ENCODE results near the gene POU6F1. TPM values are rescaled to one million over a fixed set of nuclear protein-coding genes. Genes with fewer than 3 reads are reported as not detected.

The POU6F1 gene
- total RNA-seq, 1 donor from 2014 or later: 16.5 TPM

GRCh38 chr12:51196547-51196946 is 21.3 kb downstream of the POU6F1 start:
- Histone ChIP-seq H3K9me3 (no peaks in the 10 kb centered on the region), H3K27me3 (no peaks in the 10 kb centered on the region), H3K27ac (no peak overlapping the region), H3K36me3 (peaks cover 0 to 9% of the 10 kb centered on the region in 2 donors), H3K4me1 (no peaks in the 10 kb centered on the region), H3K4me3 (no peak overlapping the region)
- DNase-seq (ENCODE audit: extremely low spot score in 2 of 2): no peak
- intact Hi-C loops (cut with DNase I): no loop called here
- TF ChIP-seq CTCF (IDR thresholded peaks at IDR 0.05) (no peak), POLR2A (IDR thresholded peaks at IDR 0.05) (no peak), POLR2AphosphoS5 (IDR thresholded peaks at IDR 0.05; ENCODE audit: insufficient read depth in 1 of 2, low read depth in 1 of 2) (no peak)

- no peak overlapping the region for H3K4me3 ChIP-seq
- no peak for DNase-seq (ENCODE audit: extremely low spot score in 2 of 2)
- H3K36me3 ChIP-seq: peaks cover 0 to 14% of the 10 kb centered on the region in 2 donors
- no peaks in the 10 kb centered on the region for H3K9me3 ChIP-seq
- H3K27ac ChIP-seq: no peak overlapping the region
- TF ChIP-seq POLR2AphosphoS5 (IDR thresholded peaks at IDR 0.05; ENCODE audit: insufficient read depth in 1 of 2, low read depth in 1 of 2) (no peak), CTCF (IDR thresholded peaks at IDR 0.05) (no peak), POLR2A (IDR thresholded peaks at IDR 0.05) (no peak)
- intact Hi-C loops (cut with DNase I): no loop called here
- no peaks in the 10 kb centered on the region for H3K4me1 ChIP-seq
- H3K27me3 ChIP-seq: no peaks in the 10 kb centered on the region
Observed at GRCh38 chr12:51195841-51196240, 22.0 kb downstream of the POU6F1 start.

- no peak for DNase-seq (ENCODE audit: extremely low spot score in 2 of 2)
- no peak for TF ChIP-seq POLR2A (IDR thresholded peaks at IDR 0.05)
- TF ChIP-seq POLR2AphosphoS5 (IDR thresholded peaks at IDR 0.05; ENCODE audit: insufficient read depth in 1 of 2, low read depth in 1 of 2): no peak
- no peak overlapping the region for H3K27ac ChIP-seq
- intact Hi-C loops (cut with DNase I): no loop called here
- no peaks in the 10 kb centered on the region for H3K9me3 ChIP-seq
- no peaks in the 10 kb centered on the region for H3K4me1 ChIP-seq
- peaks cover 0 to 16% of the 10 kb centered on the region in 2 donors for H3K36me3 ChIP-seq
- H3K4me3 ChIP-seq: no peak overlapping the region
- no peaks in the 10 kb centered on the region for H3K27me3 ChIP-seq
Observed at GRCh38 chr12:51192284-51192671, 25.6 kb downstream of the POU6F1 start.

- no peak for TF ChIP-seq CTCF (IDR thresholded peaks at IDR 0.05)
- no peak for TF ChIP-seq POLR2AphosphoS5 (IDR thresholded peaks at IDR 0.05; ENCODE audit: insufficient read depth in 1 of 2, low read depth in 1 of 2)
- no peak for TF ChIP-seq POLR2A (IDR thresholded peaks at IDR 0.05)
- Histone ChIP-seq H3K9me3 (no peaks in the 10 kb centered on the region), H3K4me3 (no peak overlapping the region), H3K27me3 (no peaks in the 10 kb centered on the region), H3K27ac (no peak overlapping the region), H3K4me1 (no peaks in the 10 kb centered on the region), H3K36me3 (peaks cover 0 to 15% of the 10 kb centered on the region in 2 donors)
- DNase-seq (ENCODE audit: extremely low spot score in 2 of 2): no peak
- intact Hi-C loops (cut with DNase I): no loop called here
Observed at GRCh38 chr12:51191516-51192283, 26.2 kb downstream of the POU6F1 start.

GRCh38 chr12:51190820-51191219 is 27.0 kb downstream of the POU6F1 start:
- Histone ChIP-seq H3K9me3 (no peaks in the 10 kb centered on the region), H3K4me1 (no peaks in the 10 kb centered on the region), H3K27me3 (no peaks in the 10 kb centered on the region), H3K27ac (no peak overlapping the region), H3K36me3 (peaks cover 0 to 15% of the 10 kb centered on the region in 2 donors), H3K4me3 (no peak overlapping the region)
- intact Hi-C loops (cut with DNase I): no loop called here
- DNase-seq (ENCODE audit: extremely low spot score in 2 of 2): no peak
- no peak for TF ChIP-seq CTCF (IDR thresholded peaks at IDR 0.05)
- TF ChIP-seq POLR2A (IDR thresholded peaks at IDR 0.05): no peak
